GM19463 (cell line): ENCODE results near the gene TMEM63A.
"Not testable (repeated sequence)": the region's sequence is repeated elsewhere in the genome, so short reads cannot be mapped to it uniquely, and the experiment has no call there.

ENCODE experiments used
- ATAC-seq: cut with Tn5 transposase; IDR thresholded peaks from one replicate; pipeline ENCODE4 v1.9.1; 2021; ENCODE audit warnings: mild to moderate bottlenecking, moderate library complexity; ENCODE audit not compliant: unreplicated experiment

Gene TMEM63A

GRCh38 chr1:225806736-225807135, 75.4 kb downstream of the TMEM63A start:
- not testable (repeated sequence) for ATAC-seq

DNA sequence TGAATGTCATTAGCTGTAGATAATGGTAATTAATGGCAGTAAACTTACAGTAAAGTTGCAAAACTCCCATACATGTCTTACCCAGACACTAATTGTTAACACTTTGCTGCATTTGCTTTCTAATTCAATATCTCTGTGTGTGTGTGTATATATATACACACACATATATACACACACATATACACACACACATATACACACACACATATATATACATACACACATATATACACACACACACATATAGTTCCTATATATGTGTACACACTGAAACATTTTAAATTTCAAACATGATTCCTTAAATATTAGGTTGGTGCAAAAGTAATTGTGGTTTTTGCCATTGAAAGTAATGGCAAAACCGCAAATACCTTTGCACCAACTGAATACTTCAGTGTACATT, 75.9 kb downstream of the TMEM63A start:
- ATAC-seq, result no peak

DNA sequence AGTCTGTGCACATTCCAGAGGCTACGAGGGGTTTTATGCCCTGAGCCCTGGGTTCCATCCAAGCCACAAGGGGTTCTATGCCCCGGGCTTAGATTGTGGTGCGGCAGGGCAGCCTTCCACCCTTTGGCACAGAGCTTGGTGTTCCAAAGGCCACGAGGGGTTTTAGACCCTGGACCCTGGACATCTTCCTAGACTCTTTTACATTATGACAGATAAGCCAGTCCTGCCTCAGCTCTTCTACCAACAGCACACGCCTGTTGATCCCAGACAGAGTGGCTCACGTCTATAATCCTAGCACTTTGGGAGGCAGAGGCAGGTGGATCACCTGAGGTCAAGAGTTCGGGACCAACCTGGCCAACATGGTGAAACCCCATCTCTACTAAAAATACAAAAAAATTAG, 81.0 kb downstream of the TMEM63A start:
- not testable (repeated sequence) for ATAC-seq

DNA sequence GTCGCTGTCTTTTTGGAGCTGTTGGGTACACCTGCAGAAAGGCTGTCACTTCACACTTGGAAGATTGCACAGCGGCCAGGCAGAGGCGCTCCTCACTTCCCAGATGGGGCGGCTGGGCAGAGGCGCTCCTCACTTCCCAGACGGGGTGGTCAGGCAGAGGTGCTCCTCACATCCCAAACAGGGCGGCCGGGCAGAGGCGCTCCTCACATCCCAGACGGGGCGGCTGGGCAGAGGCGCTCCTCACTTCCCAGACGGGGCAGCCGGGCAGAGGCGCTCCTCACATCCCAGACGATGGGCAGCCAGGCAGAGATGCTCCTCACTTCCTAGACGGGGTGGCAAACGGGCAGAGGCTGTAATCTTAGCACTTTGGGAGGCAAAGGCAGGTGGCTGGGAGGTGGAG, 86.1 kb downstream of the TMEM63A start:
- ATAC-seq, result not testable (repeated sequence)
